ENCODE data around the gene AFF1.
"Not testable (repeated sequence)": the region's sequence is repeated elsewhere in the genome, so short reads cannot be mapped to it uniquely, and the experiment has no call there.

Gene AFF1

GRCh38 chr4:86978709-86979108, 43.9 kb downstream of the AFF1 start:
- POLR2A ChIA-PET = interaction anchor here (1.4 kb wide), 1 partner anchor 28 kb away, joined by 4 read pairs; no protein-coding TSS in a partner anchor
- no peak for TF ChIP-seq CTCF (IDR thresholded peaks at IDR 0.05; ENCODE audit: control extremely low read depth, extremely low read depth, low read depth, missing control alignments)
- CTCF ChIA-PET = interaction anchor here (1.2 to 2.4 kb wide), 6 partner anchors 9 to 56 kb away, joined by 3 to 9 read pairs (median 5); partner anchors contain the start of gene AFF1
- DNase-seq (ENCODE audit: extremely low spot score) = no peak

GRCh38 chr4:86980230-86980629, 45.4 kb downstream of the AFF1 start:
- POLR2A ChIA-PET = no interaction called here
- DNase-seq (ENCODE audit: extremely low spot score) = no peak
- no peak for TF ChIP-seq CTCF (IDR thresholded peaks at IDR 0.05; ENCODE audit: control extremely low read depth, extremely low read depth, low read depth, missing control alignments)
- CTCF ChIA-PET = interaction anchor here (1.3 to 3.0 kb wide), 7 partner anchors 8 to 46 kb away, joined by 3 to 15 read pairs (median 4); partner anchors contain the start of gene AFF1

- DNase-seq (ENCODE audit: extremely low spot score) = no peak
- TF ChIP-seq CTCF (IDR thresholded peaks at IDR 0.05; ENCODE audit: control extremely low read depth, extremely low read depth, low read depth, missing control alignments) = no peak
- POLR2A ChIA-PET = interaction anchor here (1.2 kb wide), 1 partner anchor 25 kb away, joined by 3 read pairs; no protein-coding TSS in a partner anchor
- CTCF ChIA-PET = interaction anchor here (0.9 to 3.0 kb wide), 9 partner anchors 11 to 59 kb away, joined by 3 to 15 read pairs (median 3); partner anchors contain the start of gene AFF1
Measured at GRCh38 chr4:86981789-86982188, 47.0 kb downstream of the AFF1 start.

GRCh38 chr4:86985852-86986251, 51.0 kb downstream of the AFF1 start:
- DNase-seq (ENCODE audit: extremely low spot score); POLR2A ChIA-PET: not testable (repeated sequence)
- CTCF ChIA-PET = interaction anchor here (1.1 to 2.2 kb wide), 2 partner anchors 14 to 21 kb away, joined by 3 to 7 read pairs; no protein-coding TSS in a partner anchor

GRCh38 chr4:86989658-86990057, 54.8 kb downstream of the AFF1 start:
- POLR2A ChIA-PET; DNase-seq (ENCODE audit: extremely low spot score): not testable (repeated sequence)
- CTCF ChIA-PET = interaction anchor here (1.0 to 1.6 kb wide), 3 partner anchors 8 to 36 kb away, joined by 3 read pairs; no protein-coding TSS in a partner anchor

GRCh38 chr4:86990510-86990909, 55.7 kb downstream of the AFF1 start:
- no peak for DNase-seq (ENCODE audit: extremely low spot score)
- TF ChIP-seq CTCF (IDR thresholded peaks at IDR 0.05; ENCODE audit: control extremely low read depth, extremely low read depth, low read depth, missing control alignments) = no peak
- CTCF ChIA-PET = interaction anchor here (1.2 to 1.6 kb wide), 3 partner anchors 19 to 68 kb away, joined by 3 to 5 read pairs (median 3); no protein-coding TSS in a partner anchor
- POLR2A ChIA-PET = no interaction called here

- DNase-seq (ENCODE audit: extremely low spot score) = no peak
- TF ChIP-seq CTCF (IDR thresholded peaks at IDR 0.05; ENCODE audit: control extremely low read depth, extremely low read depth, low read depth, missing control alignments) = no peak
- POLR2A ChIA-PET = no interaction called here
- CTCF ChIA-PET = interaction anchor here (0.7 to 1.5 kb wide), 4 partner anchors 10 to 75 kb away, joined by 3 to 4 read pairs (median 4); partner anchors contain the start of gene AFF1
Measured at GRCh38 chr4:86991994-86992393, 57.2 kb downstream of the AFF1 start.

Measured in GM10248 (cell line).